Embryonic facial prominence (tissue), 1 donor: Measurements from ENCODE around the gene PCDHGC4.

Experiments
- DNase-seq: peaks from one replicate; pipeline ENCODE4 v3.0.0-alpha.2; 2016; ENCODE audit errors: extremely low spot score

The PCDHGC4 gene

GRCh38 chr5:141490271-141490670 lies 5.4 kb downstream of the PCDHGC4 start:
- DNase-seq: no peak

GRCh38 chr5:141490771-141491170 lies 5.9 kb downstream of the PCDHGC4 start:
- no peak for DNase-seq

GRCh38 chr5:141491323-141492167 lies 6.7 kb downstream of the PCDHGC4 start:
- DNase-seq: no peak

- no peak for DNase-seq
Observed at GRCh38 chr5:141492168-141492885, 7.5 kb downstream of the PCDHGC4 start.

GRCh38 chr5:141493500-141494422 lies 8.9 kb downstream of the PCDHGC4 start:
- DNase-seq: no peak

- no peak for DNase-seq
Observed at GRCh38 chr5:141494761-141495452, 10.1 kb downstream of the PCDHGC4 start.

- no peak for DNase-seq
Observed at GRCh38 chr5:141495453-141495811, 10.6 kb downstream of the PCDHGC4 start.

GRCh38 chr5:141496038-141496437 lies 11.2 kb downstream of the PCDHGC4 start:
- peak; percentile 55 for DNase-seq

- no peak for DNase-seq
Observed at GRCh38 chr5:141501761-141502160, 16.9 kb downstream of the PCDHGC4 start.

- no peak for DNase-seq
Observed at GRCh38 chr5:141503681-141504080, 18.9 kb downstream of the PCDHGC4 start.

GRCh38 chr5:141504216-141504615 lies 19.4 kb downstream of the PCDHGC4 start:
- no peak for DNase-seq

GRCh38 chr5:141506381-141507155 lies 21.7 kb downstream of the PCDHGC4 start:
- no peak for DNase-seq

- DNase-seq: peak; percentile 63
Observed at GRCh38 chr5:141507387-141508091, 22.7 kb downstream of the PCDHGC4 start.

GRCh38 chr5:141508440-141508797 lies 23.6 kb downstream of the PCDHGC4 start:
- peak; percentile 70 for DNase-seq

GRCh38 chr5:141508798-141509611 lies 24.2 kb downstream of the PCDHGC4 start:
- peak; percentile 47 for DNase-seq

GRCh38 chr5:141510160-141510559 lies 25.3 kb downstream of the PCDHGC4 start:
- DNase-seq: no peak

GRCh38 chr5:141510850-141511601 lies 26.2 kb downstream of the PCDHGC4 start:
- no peak for DNase-seq

- DNase-seq: no peak
Observed at GRCh38 chr5:141511771-141512325, 27.0 kb downstream of the PCDHGC4 start.
